ENCODE results near the gene TNFAIP6. TPM values are rescaled to one million over a fixed set of nuclear protein-coding genes. Genes with fewer than 3 reads are reported as not detected.
"Not testable (repeated sequence)": the region's sequence is repeated elsewhere in the genome, so short reads cannot be mapped to it uniquely, and the experiment has no call there.

The TNFAIP6 gene
- total and polyA plus RNA-seq, 8 donors, result 2.3 to 14.8 (median 4.0) TPM

- H3K4me1 ChIP-seq, result peaks cover 0 to 27% of the 10 kb centered on the region in 2 donors
- intact Hi-C loops (cut with DNase I), result no loop called here
- H3K36me3 ChIP-seq, result no peaks in the 10 kb centered on the region
- H3K27ac ChIP-seq, result no peak overlapping the region
- TF ChIP-seq CTCF (IDR thresholded peaks at IDR 0.05), result no peak
- peaks cover 0 to 9% of the 10 kb centered on the region in 2 donors for H3K9me3 ChIP-seq
- DNase-seq (no peak), ATAC-seq (peak; percentile 35)
- H3K4me3 ChIP-seq, result no peak overlapping the region
- no peaks in the 10 kb centered on the region for H3K27me3 ChIP-seq
These were observed 19.7 kb upstream of the TNFAIP6 start for GRCh38 chr2:151337643-151338042.

- peak; percentile 66 for ATAC-seq
- no peak overlapping the region for H3K27ac ChIP-seq
These were observed 19.3 kb upstream of the TNFAIP6 start for GRCh38 chr2:151338115-151338514.

GRCh38 chr2:151343073-151343472 lies 14.3 kb upstream of the TNFAIP6 start:
- Histone ChIP-seq H3K27ac (no peak overlapping the region), H3K4me1 (peaks cover 0 to 4% of the 10 kb centered on the region in 2 donors), H3K9me3 (peaks cover 0 to 9% of the 10 kb centered on the region in 2 donors), H3K27me3 (no peaks in the 10 kb centered on the region), H3K4me3 (no peak overlapping the region), H3K36me3 (no peaks in the 10 kb centered on the region)
- ATAC-seq, result no peak
- intact Hi-C loops (cut with DNase I), result no loop called here
- TF ChIP-seq CTCF (IDR thresholded peaks at IDR 0.05), result no peak
- no peak for DNase-seq

More at GRCh38 chr2:151338115-151338514, 19.3 kb upstream of the TNFAIP6 start:
- no peaks in the 10 kb centered on the region for H3K36me3 ChIP-seq
- peaks cover 0 to 9% of the 10 kb centered on the region in 2 donors for H3K9me3 ChIP-seq
- H3K4me1 ChIP-seq, result peaks cover 0 to 27% of the 10 kb centered on the region in 2 donors
- intact Hi-C loops (cut with DNase I), result no loop called here
- DNase-seq, result no peak
- no peak for TF ChIP-seq CTCF (IDR thresholded peaks at IDR 0.05)
- no peak overlapping the region for H3K4me3 ChIP-seq
- no peaks in the 10 kb centered on the region for H3K27me3 ChIP-seq

- H3K9me3 ChIP-seq; H3K4me3 ChIP-seq; H3K27me3 ChIP-seq; intact Hi-C loops (cut with DNase I); H3K4me1 ChIP-seq; H3K27ac ChIP-seq; ATAC-seq; DNase-seq; H3K36me3 ChIP-seq: not testable (repeated sequence)
These were observed 13.2 kb upstream of the TNFAIP6 start for GRCh38 chr2:151344191-151344590.

GRCh38 chr2:151344906-151345305 lies 12.5 kb upstream of the TNFAIP6 start:
- TF ChIP-seq CTCF (IDR thresholded peaks at IDR 0.05), result no peak

GRCh38 chr2:151347294-151347693 lies 10.1 kb upstream of the TNFAIP6 start:
- TF ChIP-seq CTCF (IDR thresholded peaks at IDR 0.05), result no peak

More at GRCh38 chr2:151344906-151345305, 12.5 kb upstream of the TNFAIP6 start:
- Histone ChIP-seq H3K27me3 (no peaks in the 10 kb centered on the region), H3K9me3 (peaks cover 0 to 9% of the 10 kb centered on the region in 2 donors), H3K4me1 (peaks cover 0 to 6% of the 10 kb centered on the region in 2 donors), H3K36me3 (no peaks in the 10 kb centered on the region), H3K4me3 (no peak overlapping the region), H3K27ac (no peak overlapping the region)
- ATAC-seq (no peak), DNase-seq (no peak)
- intact Hi-C loops (cut with DNase I), result no loop called here

More at GRCh38 chr2:151347294-151347693, 10.1 kb upstream of the TNFAIP6 start:
- H3K27ac ChIP-seq, result no peak overlapping the region
- ATAC-seq (no peak), DNase-seq (no peak)
- peaks cover 0 to 6% of the 10 kb centered on the region in 2 donors for H3K4me1 ChIP-seq
- no peaks in the 10 kb centered on the region for H3K36me3 ChIP-seq
- no peak overlapping the region for H3K4me3 ChIP-seq
- H3K9me3 ChIP-seq, result no peaks in the 10 kb centered on the region
- intact Hi-C loops (cut with DNase I), result no loop called here
- no peaks in the 10 kb centered on the region for H3K27me3 ChIP-seq
